ENCODE results near the gene TNFRSF14. TPM values are rescaled to one million over a fixed set of nuclear protein-coding genes. Genes with fewer than 3 reads are reported as not detected.
"Not testable (repeated sequence)": the region's sequence is repeated elsewhere in the genome, so short reads cannot be mapped to it uniquely, and the experiment has no call there.

Gene TNFRSF14
- total RNA-seq, 1 donor from 2014 or later, result 8.5 TPM

- Mint-ChIP-seq H3K4me3 (peak overlapping the region; percentile 22), H3K27me3 (no peaks in the 10 kb centered on the region), H3K9me3 (no peaks in the 10 kb centered on the region), H3K4me1 (ENCODE audit: unreplicated experiment) (peaks cover 7% of the 10 kb centered on the region), H3K27ac (peak overlapping the region; percentile 43), H3K36me3 (no peaks in the 10 kb centered on the region)
- TF ChIP-seq CTCF (conservative IDR thresholded peaks at IDR 0.05), result no peak
- no peak for DNase-seq (ENCODE audit: extremely low spot score, unreplicated experiment)
Measured at GRCh38 chr1:2544875-2545640, 11.1 kb upstream of the TNFRSF14 start.

GRCh38 chr1:2545754-2546514 is 10.2 kb upstream of the TNFRSF14 start:
- Mint-ChIP-seq H3K27me3 (no peaks in the 10 kb centered on the region), H3K9me3 (no peaks in the 10 kb centered on the region), H3K27ac (no peak overlapping the region), H3K4me1 (ENCODE audit: unreplicated experiment) (peaks cover 7% of the 10 kb centered on the region), H3K4me3 (peak overlapping the region; percentile 51), H3K36me3 (no peaks in the 10 kb centered on the region)
- TF ChIP-seq CTCF (conservative IDR thresholded peaks at IDR 0.05), result no peak
- peak; percentile 85 for DNase-seq (ENCODE audit: extremely low spot score, unreplicated experiment)

- peaks cover 3% of the 10 kb centered on the region for H3K4me1 Mint-ChIP-seq (ENCODE audit: unreplicated experiment)
- TF ChIP-seq CTCF (conservative IDR thresholded peaks at IDR 0.05), result no peak
- no peaks in the 10 kb centered on the region for H3K27me3 Mint-ChIP-seq
- H3K27ac Mint-ChIP-seq, result peak overlapping the region; percentile 91
- no peaks in the 10 kb centered on the region for H3K36me3 Mint-ChIP-seq
- peak overlapping the region; percentile 87 for H3K4me3 Mint-ChIP-seq
- H3K9me3 Mint-ChIP-seq, result no peaks in the 10 kb centered on the region
- DNase-seq (ENCODE audit: extremely low spot score, unreplicated experiment), result no peak
Measured at GRCh38 chr1:2546515-2547209, 9.5 kb upstream of the TNFRSF14 start.

GRCh38 chr1:2547210-2548067 is 8.7 kb upstream of the TNFRSF14 start:
- H3K4me1 Mint-ChIP-seq (ENCODE audit: unreplicated experiment), result no peaks in the 10 kb centered on the region
- H3K27me3 Mint-ChIP-seq, result no peaks in the 10 kb centered on the region
- H3K9me3 Mint-ChIP-seq, result no peaks in the 10 kb centered on the region
- peak overlapping the region; percentile 87 for H3K4me3 Mint-ChIP-seq
- peak overlapping the region; percentile 91 for H3K27ac Mint-ChIP-seq
- TF ChIP-seq CTCF (conservative IDR thresholded peaks at IDR 0.05), result no peak
- no peak for DNase-seq (ENCODE audit: extremely low spot score, unreplicated experiment)
- no peaks in the 10 kb centered on the region for H3K36me3 Mint-ChIP-seq

GRCh38 chr1:2548068-2548589 is 8.0 kb upstream of the TNFRSF14 start:
- H3K4me3 Mint-ChIP-seq, result peak overlapping the region; percentile 41

GRCh38 chr1:2549367-2550029 is 6.7 kb upstream of the TNFRSF14 start:
- not testable (repeated sequence) for H3K9me3 Mint-ChIP-seq; DNase-seq (ENCODE audit: extremely low spot score, unreplicated experiment); H3K4me3 Mint-ChIP-seq; H3K4me1 Mint-ChIP-seq (ENCODE audit: unreplicated experiment); H3K36me3 Mint-ChIP-seq; H3K27ac Mint-ChIP-seq; H3K27me3 Mint-ChIP-seq

More at GRCh38 chr1:2548068-2548589, 8.0 kb upstream of the TNFRSF14 start:
- Mint-ChIP-seq H3K4me1 (ENCODE audit: unreplicated experiment) (no peaks in the 10 kb centered on the region), H3K9me3 (no peaks in the 10 kb centered on the region), H3K36me3 (no peaks in the 10 kb centered on the region), H3K27ac (peak overlapping the region; percentile 91), H3K27me3 (no peaks in the 10 kb centered on the region)
- DNase-seq (ENCODE audit: extremely low spot score, unreplicated experiment), result peak; percentile 87
- peak; percentile 97 for TF ChIP-seq CTCF (conservative IDR thresholded peaks at IDR 0.05)

GRCh38 chr1:2550309-2550861 is 5.8 kb upstream of the TNFRSF14 start:
- H3K4me3 Mint-ChIP-seq; H3K27ac Mint-ChIP-seq; H3K27me3 Mint-ChIP-seq; H3K9me3 Mint-ChIP-seq; DNase-seq (ENCODE audit: extremely low spot score, unreplicated experiment); H3K4me1 Mint-ChIP-seq (ENCODE audit: unreplicated experiment); H3K36me3 Mint-ChIP-seq: not testable (repeated sequence)
